LNCAP (cell line): ENCODE results near the gene KIAA1328.

ENCODE experiments used
- TF ChIP-seq, protein P1 (sequence below): fragments of 450-650 bp; IDR thresholded peaks from 2 replicates; pipeline ENCODE4 v1.5.1; 2017; ENCODE audit warnings: mild to moderate bottlenecking

KIAA1328 gene

DNA sequence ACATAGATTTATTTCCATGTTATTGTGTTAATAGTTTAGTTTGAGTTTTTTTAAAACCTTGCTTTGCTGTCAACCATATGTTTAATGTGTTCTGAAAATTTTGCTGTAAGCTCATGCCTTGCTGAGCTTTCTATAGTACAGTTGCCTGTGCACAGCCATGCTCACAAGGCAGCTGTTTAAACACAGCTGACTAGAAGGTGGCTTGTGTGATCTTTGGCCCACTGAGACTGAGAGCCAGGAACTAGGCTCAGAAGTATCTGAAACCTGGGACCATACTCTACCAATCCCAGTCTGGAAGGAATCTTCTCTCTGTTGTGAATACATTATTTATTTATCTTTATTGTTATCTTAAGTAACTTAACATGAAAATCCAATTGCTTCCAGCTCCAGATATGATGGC lies 350.5 kb downstream of the KIAA1328 start:
- TF ChIP-seq, protein P1, sequence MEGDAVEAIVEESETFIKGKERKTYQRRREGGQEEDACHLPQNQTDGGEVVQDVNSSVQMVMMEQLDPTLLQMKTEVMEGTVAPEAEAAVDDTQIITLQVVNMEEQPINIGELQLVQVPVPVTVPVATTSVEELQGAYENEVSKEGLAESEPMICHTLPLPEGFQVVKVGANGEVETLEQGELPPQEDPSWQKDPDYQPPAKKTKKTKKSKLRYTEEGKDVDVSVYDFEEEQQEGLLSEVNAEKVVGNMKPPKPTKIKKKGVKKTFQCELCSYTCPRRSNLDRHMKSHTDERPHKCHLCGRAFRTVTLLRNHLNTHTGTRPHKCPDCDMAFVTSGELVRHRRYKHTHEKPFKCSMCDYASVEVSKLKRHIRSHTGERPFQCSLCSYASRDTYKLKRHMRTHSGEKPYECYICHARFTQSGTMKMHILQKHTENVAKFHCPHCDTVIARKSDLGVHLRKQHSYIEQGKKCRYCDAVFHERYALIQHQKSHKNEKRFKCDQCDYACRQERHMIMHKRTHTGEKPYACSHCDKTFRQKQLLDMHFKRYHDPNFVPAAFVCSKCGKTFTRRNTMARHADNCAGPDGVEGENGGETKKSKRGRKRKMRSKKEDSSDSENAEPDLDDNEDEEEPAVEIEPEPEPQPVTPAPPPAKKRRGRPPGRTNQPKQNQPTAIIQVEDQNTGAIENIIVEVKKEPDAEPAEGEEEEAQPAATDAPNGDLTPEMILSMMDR, result no peak

DNA sequence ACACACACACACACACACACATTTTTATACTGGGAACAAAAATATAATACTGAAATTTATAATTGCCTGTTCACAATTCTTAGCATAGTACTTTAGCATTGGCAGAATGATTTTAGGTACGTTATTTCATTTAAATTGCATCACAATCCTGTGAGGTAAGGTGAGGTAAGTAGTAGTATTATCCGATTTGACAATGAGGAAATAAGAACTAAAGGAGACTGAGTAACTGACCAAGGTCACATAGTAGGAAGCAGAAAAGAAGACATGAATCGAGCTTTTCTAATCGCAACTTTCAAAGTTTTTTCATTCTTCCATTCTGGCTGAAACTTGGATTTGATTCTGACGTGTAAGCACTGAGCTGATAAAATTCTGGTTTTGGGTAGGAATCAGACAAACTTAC lies 351.2 kb downstream of the KIAA1328 start:
- TF ChIP-seq, protein P1, result no peak

DNA sequence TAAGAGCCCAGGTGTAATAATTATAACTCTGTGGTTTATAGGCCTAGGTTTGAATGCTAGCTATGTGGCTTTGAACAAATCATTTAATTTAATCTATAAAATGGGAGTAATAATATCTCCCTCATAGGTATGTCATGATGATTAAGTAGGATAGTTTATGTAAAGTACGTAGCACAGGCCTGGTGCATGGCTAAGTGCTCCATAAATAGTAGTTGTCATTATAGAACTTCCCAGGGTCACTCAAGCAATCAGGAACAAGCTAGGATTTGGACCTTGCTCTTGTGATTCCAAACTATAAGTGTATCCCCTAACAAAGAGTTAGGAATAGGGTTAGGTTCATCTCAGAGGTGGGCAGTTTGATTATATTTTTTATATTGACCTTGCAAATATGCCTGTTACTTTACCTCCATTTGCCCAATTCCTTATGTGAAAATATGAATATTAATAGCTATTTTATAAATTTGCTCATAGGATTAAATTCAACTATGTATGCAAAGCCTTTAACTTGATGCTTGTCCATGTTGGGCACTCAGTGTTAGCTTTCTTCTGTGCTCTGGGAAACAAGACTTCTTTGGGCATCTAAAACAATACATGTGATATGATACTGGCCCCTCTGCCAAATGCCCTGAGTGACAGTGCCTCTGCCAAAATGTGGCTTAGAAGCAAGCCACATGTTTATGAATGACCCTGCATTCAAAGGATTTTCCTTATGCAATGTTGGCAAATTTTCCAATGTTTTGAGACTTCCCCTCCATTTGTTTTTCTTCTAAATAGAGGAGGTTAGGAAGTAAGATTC lies 353.6 kb downstream of the KIAA1328 start:
- TF ChIP-seq, protein P1, result no peak

DNA sequence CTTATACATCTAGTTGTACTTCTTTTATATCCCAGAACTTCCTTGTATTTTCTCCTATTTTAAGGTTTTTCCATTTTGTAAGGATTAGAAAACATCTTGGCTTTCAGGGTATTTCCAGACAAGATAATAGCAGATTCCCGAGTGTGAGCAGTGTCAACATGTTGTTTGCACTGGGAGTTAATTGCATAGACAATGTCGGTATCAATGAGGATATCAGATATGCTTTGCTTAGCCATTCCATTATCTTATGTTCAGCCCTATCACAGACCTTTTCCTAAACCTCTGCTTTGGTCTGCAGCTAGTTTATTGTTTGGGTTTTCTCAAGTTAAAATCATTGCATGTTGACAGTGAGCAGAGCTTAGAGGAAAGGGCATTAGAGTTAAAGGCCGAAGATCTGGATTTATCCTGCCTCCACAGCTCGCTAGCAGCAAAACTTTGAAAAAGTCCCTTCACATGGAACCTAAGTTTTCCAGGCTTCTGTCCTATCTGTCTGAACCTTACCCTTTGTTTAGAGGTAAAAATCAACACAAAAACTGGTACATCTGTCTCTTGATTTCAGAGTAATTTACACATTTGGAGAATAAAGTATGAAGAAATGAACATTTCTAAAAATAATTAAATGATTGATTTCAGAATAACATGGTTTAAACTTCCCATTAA lies 355.4 kb downstream of the KIAA1328 start:
- TF ChIP-seq, protein P1, result no peak

DNA sequence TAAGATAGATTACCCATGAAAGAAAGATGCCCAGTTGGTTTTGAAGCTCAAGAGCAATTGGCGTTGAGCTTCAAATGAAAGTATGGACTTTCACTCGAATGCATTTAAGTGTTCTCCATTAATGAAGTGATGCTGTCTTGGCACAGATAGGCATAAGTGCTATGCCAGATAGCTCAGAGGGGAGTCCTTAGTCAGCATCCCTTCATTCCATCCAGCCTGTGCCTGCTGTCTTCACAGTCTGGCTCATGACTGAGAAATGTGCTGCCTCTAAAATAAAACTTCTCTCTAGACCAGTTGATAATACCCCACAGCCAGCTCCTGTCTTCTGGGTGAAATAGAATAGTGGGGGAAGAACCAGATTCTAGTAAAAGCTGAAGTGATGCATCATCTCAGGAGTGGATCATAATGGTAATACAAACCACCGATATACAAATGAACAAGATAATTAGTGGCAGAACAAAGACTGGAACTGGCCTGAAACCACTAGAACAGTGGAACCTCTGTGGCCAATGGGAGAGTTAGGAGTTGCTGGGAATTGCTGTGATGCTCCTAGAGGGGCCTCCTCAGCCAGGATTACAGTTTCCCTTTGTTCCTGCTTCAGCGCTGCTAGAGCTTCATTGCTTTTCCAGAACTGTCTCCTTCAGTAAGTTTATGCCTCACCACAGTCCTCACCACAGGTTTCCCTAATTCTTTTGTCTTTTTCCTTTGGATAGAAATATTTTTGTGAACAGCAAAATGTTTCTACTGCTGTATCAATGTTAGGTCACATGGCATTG lies 359.3 kb downstream of the KIAA1328 start:
- TF ChIP-seq, protein P1, result no peak

DNA sequence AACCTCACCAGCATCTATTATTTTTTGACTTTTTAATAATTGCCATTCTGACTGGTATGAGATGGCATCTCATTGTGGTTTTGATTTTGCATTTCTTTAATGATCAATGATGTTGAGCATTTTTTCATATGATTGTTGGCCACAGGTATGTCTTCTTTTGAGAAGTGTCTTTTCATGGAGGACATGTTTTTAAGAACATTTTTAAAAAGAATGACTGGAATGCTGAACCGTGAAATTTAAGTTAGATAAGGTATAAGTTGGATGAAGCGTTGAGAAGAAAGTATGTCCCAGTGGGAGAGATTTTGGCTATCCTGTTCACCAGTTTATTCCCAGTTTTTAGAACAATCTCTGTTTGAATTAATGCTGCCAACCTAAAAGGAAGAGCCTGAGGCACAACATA lies 370.8 kb downstream of the KIAA1328 start:
- TF ChIP-seq, protein P1, result no peak

DNA sequence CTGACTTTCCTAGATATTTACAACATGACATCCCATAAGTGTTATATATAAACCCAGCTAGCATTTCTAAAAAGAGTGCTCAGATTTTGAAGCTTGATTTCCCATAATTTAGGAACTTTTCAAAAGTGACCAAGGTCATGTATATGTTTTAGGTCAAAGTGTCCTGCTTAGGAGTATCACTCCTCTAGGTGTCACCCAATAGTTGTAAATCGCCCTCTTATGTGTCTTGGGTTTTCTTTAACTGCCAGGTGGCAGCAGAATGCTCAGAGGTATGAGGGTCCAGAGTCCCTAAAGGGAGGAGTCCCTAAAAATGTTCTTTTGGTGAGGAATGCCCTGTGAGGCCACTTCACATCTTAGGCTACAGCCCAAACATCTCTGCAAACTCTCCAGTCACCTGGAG lies 378.4 kb downstream of the KIAA1328 start:
- TF ChIP-seq, protein P1, result no peak
